DMS 273 treated with DMSO at 0.1 percent for 48 hours (cell line): ENCODE results near the gene BSPRY.
"Not testable (repeated sequence)": the region's sequence is repeated elsewhere in the genome, so short reads cannot be mapped to it uniquely, and the experiment has no call there.

Experiments used
- DNase-seq: peaks from one replicate; lab custom pipeline; 2025; lab: John Stamatoyannopoulos, UW

BSPRY gene

DNA sequence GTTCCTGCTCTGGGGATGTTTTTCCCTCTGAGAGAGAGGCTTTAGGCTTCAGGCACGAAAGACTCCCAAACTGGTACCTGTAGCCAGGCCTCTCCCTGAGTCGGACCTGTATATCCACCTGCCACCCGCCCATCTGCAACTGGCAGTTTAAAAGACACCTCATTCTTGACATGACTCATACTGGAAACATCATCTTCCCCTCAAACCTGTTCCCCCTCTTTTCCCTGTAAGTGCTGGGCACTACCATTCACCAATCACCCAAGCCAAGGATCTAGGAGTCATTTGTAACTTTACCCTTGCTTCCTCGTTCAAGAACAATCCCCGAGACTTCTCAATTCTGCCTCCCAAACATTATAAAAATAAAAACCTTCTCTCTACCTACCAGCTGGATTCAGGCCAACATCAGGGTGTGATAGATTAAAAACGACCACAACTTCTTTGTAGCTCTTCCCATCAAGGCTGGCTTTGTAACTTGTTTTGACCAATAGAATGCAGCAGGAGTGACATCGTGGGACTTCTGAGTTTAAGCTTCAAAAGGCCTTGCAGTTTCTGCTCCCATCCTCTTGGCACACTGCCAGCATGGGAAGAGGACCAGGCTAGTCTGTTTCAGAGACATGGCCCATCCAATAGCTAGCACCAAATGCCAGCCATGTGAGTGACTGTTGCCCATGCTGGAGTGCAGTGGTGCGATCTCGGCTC is 7.5 kb upstream of the BSPRY start:
- no peak for DNase-seq

- no peak for DNase-seq
These were observed 5.6 kb upstream of the BSPRY start for GRCh38 chr9:113343732-113344231.

DNA sequence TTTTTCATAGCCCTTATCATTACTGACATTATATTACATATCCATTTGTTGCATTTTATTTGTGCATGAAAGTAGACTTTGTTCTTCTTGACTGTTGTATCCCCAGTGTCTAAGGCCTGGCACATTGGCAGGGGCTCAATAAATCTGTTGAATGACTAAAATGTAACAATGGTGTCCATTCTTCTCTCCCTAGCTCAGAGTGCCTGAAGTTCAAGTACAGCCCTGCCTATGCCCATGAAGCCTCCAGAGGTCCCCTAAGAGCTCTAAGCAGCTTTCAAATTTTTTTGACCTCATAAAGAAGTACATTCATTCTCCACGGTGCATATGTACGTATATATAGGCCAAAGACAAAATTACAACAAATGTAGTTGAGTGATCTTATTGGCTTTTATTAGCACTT is 4.2 kb upstream of the BSPRY start:
- DNase-seq, result no peak

DNA sequence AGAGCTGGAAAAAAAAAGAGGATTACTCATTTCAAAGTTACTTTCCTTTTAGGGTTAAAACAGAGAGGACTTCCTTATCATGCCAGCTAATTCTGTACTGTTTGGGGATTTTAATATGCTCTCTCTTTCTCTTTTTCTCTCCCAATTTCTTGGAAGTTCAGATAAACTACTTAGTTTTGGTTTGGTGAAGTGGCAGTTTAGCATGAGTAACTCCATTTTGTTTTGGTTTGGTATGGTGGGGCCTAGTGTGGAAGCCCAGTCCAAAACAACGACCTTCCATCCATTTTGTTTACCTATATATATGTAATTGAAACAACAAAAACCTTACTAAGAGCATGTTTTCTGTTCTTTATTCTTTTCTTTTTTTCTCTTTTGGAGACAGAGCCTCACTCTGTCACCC is 3.7 kb upstream of the BSPRY start:
- DNase-seq, result no peak

- no peak for DNase-seq
These were observed 904 bp upstream of the BSPRY start for GRCh38 chr9:113348437-113348836.

DNA sequence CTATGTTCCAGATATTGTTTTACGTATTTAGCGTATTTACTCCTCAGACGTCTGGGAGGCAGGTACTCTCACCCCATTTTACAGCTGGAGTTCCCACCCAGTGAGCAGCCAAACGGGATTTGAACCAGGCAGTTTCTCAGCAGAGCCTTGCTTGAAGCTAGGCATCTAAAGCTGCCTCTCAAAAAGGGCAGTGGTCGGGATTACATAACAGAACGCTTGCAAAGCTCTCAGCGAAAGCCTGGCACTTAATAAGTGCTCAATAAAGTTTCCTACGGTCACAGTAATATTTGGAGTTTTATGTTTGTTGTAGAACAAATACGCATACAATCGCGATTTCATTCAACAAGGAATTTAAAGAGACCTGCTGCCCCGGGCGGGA is 286 bp upstream of the BSPRY start:
- no peak for DNase-seq

- no peak for DNase-seq
These were observed 843 bp downstream of the BSPRY start for GRCh38 chr9:113350107-113350661.

GRCh38 chr9:113350937-113351336 is 1.6 kb downstream of the BSPRY start:
- no peak for DNase-seq

- DNase-seq, result no peak
These were observed 2.7 kb downstream of the BSPRY start for GRCh38 chr9:113352006-113352405.

- DNase-seq, result no peak
These were observed 3.1 kb downstream of the BSPRY start for GRCh38 chr9:113352411-113352810.

- no peak for DNase-seq
These were observed 5.8 kb downstream of the BSPRY start for GRCh38 chr9:113355040-113355596.

DNA sequence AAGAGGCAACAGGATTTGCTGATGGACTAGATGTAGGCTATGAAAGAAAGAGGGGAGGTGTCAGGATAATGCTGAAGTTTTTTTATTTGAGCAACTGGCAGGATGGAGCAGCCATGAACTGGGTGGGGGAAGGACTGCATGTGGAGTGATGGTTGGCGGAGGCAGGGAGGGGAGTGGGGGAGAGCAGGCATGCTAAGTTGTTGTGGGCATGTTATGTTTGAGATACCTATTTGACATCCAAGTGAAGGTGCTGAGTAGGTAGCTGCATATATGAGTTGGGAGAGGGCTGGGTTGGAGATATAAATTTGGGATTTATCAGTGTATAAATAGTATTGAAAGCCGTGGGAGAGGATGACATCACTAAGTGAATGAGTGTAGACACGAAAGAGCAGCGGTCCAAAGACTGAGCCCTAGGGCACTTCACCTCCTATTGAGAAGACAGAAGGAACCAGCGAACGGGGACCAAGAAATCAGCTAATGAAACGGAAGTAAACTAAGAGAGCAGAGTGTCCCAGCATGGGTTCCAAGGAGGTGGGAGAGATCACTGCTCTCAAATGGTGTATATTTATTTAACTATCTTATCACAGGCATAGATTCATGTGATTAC is 7.4 kb downstream of the BSPRY start:
- DNase-seq, result no peak

DNA sequence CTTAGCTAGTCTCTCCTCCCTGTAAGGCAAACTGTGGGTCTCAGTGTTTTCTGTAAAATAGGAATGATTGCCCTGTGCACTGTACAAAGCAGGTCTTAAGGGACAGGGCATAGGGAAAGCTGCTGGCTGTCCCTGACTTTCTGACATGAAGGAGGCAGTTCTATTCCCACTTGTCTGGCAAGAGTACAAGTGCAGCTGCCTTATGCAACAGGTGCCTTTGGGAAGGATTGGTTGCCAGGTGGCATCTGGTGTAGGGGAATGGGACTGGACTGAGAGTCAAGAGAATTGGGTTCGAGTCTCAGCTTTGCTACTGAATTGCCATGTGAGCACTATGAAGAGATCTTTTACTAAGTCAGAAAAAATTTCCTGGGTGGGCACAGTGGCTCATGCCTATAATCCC is 10.0 kb downstream of the BSPRY start:
- no peak for DNase-seq

GRCh38 chr9:113360242-113360842 is 11.0 kb downstream of the BSPRY start:
- no peak for DNase-seq

GRCh38 chr9:113361304-113362018 is 12.1 kb downstream of the BSPRY start:
- DNase-seq, result no peak

- no peak for DNase-seq
These were observed 14.0 kb downstream of the BSPRY start for GRCh38 chr9:113363336-113363735.

DNA sequence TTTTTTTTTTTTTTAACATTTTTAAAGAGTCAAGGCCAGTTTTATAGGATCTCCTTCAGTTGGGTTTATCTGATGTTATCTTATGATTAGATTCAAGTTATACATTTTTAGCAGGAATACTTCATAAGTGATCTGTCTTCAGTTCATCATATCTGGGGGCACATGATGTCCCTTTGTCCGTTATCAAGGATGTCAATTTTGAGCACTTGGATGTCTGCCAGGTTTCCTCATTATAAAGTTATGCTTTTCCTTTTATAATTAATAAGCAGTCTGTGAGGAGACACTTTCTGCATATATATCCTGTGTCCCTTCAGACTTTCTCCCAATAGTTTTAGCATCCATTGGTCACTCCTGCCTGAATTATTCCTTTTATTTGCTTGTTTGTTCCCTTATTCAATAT is 15.6 kb downstream of the BSPRY start:
- no peak for DNase-seq

DNA sequence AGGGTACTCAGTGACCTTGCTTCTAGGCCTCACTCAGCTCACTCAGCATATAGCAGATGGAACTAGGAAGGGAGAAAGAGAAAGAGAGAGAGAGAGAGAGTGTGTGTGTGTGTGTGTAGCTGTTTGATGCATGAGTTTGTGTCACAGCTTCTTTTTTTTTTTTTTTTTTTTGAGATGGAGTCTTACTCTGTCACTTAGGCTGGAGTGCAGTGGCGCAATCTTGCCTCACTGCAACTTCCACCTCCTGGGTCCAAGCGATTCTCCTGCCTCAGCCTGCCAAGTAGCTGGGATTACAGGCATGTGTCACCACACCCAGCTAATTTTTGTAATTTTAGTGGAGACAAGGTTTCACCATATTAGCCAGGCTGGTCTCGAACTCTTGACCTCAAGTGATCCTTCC is 16.3 kb downstream of the BSPRY start:
- DNase-seq, result not testable (repeated sequence)

DNA sequence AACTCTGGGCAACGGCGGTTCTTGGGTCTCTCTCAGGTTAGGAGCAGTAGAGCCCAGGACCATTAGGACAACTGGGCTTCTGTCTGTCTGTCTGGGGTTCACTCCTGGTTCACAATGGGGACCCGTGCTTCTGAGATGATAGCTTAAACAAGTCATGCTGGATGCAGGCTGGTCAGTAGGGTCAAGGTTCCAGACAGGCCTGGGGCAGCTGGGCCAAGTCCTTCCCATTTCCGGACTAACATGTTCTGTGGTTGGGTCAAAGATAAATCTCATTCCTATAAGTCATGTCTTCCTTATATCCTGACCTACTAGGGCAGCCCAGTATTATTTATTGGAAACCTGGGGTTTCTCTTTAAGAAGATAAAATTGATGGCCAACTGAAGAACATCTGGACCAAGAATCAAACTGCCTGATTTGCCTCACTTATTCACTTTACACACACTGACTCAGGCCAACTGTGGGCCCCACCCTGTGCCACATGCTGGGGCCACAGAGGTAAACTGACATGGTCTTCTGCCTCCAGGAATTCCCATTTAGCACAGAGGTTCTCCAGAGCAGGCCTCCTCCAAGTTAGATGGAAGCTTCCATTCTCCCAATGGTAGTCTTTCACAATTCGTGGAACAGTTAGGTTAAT is 19.1 kb downstream of the BSPRY start:
- DNase-seq, result no peak

DNA sequence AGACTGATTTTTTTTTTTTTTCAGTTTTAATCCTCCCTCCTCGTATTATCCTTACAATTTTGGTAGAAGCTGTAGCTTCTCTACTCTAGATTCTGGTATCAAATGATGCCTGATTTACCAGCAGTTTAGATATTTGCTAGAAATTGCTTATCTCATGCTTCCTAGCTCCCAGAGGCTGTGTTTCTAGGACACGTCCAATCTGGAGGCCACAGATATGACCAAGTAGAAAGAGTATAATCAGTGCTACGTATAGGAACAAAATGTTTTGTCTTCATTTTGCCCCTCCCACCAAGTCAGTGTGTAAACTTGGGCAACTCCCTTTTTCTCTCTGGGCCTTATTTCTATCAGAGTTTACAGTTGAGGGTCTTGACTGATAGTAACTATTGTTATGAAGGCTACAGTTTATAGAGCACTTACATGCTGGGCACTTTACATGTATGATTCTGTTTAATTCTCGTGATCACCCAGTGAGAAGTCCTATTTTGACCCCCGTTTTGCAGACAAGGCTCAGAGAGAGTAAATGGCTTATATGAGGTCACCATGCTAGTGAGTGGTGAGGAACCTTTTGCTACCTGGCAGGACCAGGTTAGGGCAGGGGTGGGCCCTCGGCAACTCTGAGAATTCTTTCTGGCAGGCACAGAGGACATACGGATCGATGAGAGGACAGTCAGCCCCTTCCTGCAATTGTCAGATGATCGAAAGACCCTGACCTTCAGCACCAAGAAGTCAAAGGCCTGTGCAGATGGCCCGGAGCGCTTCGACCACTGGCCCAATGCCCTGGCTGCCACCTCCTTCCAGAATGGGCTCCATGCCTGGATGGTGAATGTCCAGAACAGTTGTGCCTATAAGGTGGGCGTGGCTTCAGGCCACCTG is 19.9 kb downstream of the BSPRY start:
- DNase-seq, result no peak

DNA sequence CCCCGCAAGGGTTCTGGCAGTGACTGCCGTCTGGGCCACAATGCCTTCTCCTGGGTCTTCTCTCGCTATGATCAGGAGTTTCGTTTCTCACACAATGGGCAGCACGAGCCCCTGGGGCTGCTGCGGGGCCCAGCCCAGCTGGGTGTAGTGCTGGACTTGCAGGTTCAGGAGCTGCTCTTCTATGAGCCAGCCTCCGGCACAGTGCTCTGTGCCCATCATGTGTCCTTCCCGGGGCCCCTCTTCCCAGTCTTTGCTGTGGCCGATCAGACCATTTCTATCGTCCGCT is 20.5 kb downstream of the BSPRY start:
- DNase-seq, result no peak
